HG02588 (cell line): ENCODE measurements around the gene CNDP2.
"Not testable (repeated sequence)": the region's sequence is repeated elsewhere in the genome, so short reads cannot be mapped to it uniquely, and the experiment has no call there.

Source experiments
- ATAC-seq: cut with Tn5 transposase; IDR thresholded peaks from one replicate; pipeline ENCODE4 v1.9.1; 2021; ENCODE audit warnings: mild to moderate bottlenecking, moderate library complexity; ENCODE audit not compliant: unreplicated experiment

The CNDP2 gene

DNA sequence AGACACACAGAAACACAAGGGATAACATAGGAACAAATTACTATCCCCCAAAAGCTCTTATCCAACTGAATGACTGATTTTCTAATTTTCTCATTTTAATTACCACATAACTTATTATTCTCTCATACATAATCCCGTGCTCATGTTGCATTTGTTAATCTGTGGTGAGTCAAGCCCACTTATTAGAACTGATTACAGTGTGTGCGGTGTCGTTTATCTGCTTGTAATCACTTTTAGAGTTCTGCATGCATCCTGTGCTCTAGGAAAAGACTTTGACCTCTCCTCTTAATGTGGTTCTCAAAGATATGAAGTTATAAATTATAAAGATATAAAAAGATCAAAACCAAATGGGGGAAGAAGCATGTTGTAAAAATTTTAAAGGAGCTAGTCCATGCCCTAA is 67.8 kb downstream of the CNDP2 start:
- no peak for ATAC-seq

DNA sequence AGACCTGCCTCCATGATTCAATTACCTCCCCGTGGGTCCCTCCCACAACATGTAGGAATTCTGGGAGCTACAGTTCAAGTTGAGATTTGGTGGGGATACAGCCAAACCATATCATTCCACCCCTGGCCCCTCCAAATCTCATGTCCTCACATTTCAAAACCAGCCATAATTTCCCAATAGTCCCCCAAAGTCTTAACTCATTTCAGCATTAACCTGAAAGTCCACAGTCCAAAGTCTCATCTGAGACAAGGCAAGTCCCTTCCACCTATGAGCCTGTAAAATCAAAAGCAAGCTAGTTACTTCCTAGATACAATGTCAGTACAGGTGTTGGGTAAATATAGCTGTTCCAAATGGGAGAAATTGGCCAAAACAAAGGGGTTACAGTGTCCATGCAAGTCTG is 69.0 kb downstream of the CNDP2 start:
- ATAC-seq, result not testable (repeated sequence)

DNA sequence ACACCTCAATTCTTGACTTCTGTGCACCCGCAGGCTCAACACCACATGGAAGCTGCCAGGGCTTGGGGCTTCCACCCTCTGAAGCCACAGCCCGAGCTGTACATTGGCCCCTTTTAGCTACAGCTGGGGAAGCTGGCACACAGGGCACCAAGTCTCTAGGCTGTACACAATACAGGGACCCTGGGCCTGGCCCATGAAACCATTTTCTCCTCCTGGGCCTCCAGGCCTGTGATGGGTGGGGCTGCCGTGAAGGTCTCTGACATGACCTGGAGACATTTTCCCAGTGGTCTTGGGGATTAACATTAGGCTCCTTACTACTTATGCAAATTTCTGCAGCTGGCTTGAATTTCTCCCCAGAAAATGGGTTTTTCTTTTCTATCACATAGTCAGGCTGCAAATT is 69.8 kb downstream of the CNDP2 start:
- ATAC-seq, result not testable (repeated sequence)

DNA sequence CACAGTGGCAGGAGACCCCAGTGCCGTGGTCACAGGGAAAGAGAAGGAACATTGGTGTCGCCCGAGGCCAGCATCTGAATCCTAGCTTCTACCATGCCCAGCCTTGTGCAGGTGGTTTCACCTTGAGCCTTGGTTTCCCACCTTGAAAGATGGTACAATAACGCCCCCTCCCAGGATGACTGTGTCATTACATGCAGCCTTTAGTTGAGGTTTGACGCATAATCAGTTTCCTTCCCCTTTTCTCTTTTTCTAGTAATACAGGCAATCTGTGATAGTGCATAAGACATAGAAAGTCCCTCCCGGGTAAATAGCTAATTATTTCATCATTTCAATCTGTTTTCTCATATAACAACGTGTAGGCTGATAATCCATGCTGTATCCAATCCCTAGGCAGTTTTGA is 71.7 kb downstream of the CNDP2 start:
- no peak for ATAC-seq

DNA sequence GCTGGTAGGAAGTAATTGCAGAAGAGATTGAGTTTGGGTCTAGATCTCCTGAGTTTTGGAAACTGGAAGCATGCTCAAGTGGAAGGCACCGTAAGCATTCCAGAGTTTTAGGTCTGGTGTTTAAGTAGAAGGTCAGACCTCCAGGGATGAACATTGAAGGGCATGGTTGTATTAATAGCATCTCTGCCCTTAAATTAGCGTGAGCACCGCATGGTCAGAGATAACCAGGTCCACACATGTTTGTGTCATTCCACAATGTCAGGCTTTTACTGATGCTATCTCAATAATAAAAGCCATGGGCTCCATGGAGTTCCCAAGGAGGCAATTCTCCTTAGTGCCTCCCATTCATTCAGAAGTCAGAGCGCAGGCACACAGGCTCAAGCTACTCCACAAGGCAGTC is 73.2 kb downstream of the CNDP2 start:
- ATAC-seq, result no peak

DNA sequence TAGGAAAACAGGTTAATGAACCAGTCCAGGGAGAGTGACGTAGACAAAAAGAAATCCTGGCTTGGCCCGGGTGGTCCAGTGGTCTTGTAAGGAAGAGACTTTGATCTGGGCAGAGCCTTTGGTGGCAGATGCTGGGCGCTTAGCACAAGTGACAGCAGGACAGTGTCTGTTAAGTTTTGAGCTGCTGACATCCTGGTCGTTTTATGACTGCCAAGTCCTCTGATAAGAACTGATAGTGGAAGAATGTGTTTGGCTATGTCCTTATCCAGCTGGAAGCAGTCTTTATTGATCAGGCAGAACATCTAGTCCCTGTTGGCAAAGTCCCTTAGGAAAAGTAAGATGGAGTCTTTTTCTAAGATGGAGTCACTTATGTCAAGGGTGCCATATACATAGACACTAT is 74.1 kb downstream of the CNDP2 start:
- ATAC-seq, result no peak

DNA sequence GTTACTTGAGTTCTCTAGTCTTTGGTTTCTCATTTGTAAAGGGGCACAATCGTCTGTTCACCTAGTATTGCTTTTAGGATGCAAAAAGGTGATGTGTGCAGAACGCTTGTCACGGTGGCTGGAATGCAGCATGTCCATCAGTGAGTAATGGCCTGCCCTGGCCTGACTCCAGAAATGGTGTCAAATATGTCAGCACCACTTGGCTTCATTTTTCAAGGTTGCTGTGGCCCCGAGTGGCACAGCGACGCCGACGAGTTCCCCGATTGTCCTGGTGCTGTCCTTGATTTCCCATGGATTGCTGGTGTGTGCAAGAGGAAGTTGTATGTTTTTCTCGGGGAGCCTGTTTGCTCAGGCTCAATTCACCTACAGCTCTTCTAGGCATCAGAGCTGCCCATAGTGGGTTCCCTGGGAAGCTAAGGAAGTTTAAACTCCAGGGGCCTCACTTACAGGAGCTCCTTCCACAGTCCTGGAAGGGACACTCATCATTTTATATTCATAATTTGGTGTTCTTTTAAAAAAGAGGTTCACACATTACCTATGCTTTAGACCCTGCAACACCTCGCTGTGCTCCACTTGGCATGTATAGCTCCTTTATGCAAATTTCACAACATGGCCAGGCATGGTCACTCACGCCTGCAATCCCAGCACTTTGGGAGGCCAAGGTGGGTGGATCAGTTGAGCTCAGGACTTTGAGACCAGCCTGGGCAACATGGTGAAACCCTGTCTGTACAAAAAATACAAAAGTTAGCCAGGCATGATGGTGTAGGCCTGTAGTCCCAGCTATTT is 75.9 kb downstream of the CNDP2 start:
- ATAC-seq, result no peak

DNA sequence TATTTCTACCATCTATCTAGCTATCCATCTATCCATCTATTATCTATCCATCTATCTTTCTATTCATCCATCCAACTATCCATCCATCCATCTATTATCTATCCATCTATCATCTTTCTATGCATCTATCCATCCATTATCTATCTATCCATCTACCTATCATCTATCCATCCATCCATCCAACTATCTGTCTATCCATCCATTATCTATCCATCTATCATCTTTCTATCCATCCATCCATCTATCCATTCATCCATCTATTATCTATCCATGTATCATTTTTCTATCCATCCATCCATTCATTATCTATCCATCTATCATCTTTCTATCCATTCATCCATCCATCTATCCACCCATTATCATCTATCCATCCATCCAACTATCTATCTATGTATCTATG is 76.9 kb downstream of the CNDP2 start:
- no peak for ATAC-seq
